PFSK-1 (cell line): Measurements from ENCODE around the gene GABBR2.

Experiments
- FOXP2 ChIP-seq: optimal IDR thresholded peaks from 2 replicates; pipeline ENCODE3; 2011; ENCODE audit warnings: borderline replicate concordance, control low read depth, inconsistent platforms; ENCODE audit not compliant: insufficient read depth; ENCODE audit errors: extremely low read length, extremely low read depth
- POLR2AphosphoS5 ChIP-seq: IDR thresholded peaks from 2 replicates; pipeline ENCODE4 v1.6.1; 2012; ENCODE audit warnings: low read depth, mild to moderate bottlenecking, control low read depth, low read length, moderate library complexity
- REST ChIP-seq, 2 experiments: IDR thresholded peaks; 2 replicates each; pipeline versions ENCODE4 v1.6.1 to v1.8.0; 2011 to 2012; ENCODE audit warnings: low read depth in 2 of 2, low read length in 2 of 2, control low read depth in 1 of 2, inconsistent platforms in 1 of 2, mild to moderate bottlenecking in 1 of 2, moderate library complexity in 1 of 2; ENCODE audit not compliant: insufficient read depth in 1 of 2
- SIN3A ChIP-seq: IDR thresholded peaks from 2 replicates; pipeline ENCODE4 v1.6.1; 2012; ENCODE audit warnings: mild to moderate bottlenecking, low read length, moderate library complexity, borderline replicate concordance; ENCODE audit not compliant: insufficient read depth
- TAF1 ChIP-seq: IDR thresholded peaks from 2 replicates; pipeline ENCODE4 v1.6.1; 2012; ENCODE audit warnings: low read length, control low read depth, borderline replicate concordance; ENCODE audit not compliant: insufficient read depth

Gene GABBR2

DNA sequence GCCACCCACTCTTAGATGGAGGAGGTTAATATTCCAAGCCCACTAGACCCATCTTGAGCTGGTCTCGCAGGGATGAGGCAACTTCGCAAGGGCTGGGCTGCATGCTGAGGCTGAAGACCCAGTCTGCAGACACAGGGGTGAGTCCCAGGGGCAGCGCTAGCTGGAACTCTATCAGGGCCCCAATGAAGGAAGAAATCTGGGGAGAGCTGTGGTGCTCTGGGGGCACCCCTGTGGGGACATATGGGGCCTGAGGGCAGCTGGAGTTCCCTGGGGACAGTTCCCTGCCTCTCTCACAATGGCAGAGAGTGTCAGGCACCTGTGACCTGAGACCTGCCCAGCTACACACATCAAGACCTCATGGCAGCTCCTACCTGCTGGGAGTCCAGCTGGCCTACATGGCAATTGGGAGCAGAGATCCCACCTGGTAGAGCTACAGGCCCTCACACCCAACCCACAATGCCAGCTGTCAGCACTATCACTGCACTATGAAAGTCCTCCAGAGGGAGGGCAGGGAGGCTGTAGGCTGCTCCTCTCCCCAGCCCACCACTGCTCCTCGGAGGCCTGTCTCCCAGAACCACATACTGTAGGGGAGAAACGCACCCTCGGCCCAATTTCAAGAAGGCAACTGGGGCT is 202.2 kb downstream of the GABBR2 start:
- TF ChIP-seq SIN3A, result no peak
- no peak for TF ChIP-seq POLR2AphosphoS5
- no peak for TF ChIP-seq TAF1
- no peak for TF ChIP-seq FOXP2
- no peak for TF ChIP-seq REST (IDR thresholded peaks at IDR 0.05; ENCODE audit: insufficient read depth in 1 of 2, low read depth in 2 of 2, low read length in 2 of 2)

DNA sequence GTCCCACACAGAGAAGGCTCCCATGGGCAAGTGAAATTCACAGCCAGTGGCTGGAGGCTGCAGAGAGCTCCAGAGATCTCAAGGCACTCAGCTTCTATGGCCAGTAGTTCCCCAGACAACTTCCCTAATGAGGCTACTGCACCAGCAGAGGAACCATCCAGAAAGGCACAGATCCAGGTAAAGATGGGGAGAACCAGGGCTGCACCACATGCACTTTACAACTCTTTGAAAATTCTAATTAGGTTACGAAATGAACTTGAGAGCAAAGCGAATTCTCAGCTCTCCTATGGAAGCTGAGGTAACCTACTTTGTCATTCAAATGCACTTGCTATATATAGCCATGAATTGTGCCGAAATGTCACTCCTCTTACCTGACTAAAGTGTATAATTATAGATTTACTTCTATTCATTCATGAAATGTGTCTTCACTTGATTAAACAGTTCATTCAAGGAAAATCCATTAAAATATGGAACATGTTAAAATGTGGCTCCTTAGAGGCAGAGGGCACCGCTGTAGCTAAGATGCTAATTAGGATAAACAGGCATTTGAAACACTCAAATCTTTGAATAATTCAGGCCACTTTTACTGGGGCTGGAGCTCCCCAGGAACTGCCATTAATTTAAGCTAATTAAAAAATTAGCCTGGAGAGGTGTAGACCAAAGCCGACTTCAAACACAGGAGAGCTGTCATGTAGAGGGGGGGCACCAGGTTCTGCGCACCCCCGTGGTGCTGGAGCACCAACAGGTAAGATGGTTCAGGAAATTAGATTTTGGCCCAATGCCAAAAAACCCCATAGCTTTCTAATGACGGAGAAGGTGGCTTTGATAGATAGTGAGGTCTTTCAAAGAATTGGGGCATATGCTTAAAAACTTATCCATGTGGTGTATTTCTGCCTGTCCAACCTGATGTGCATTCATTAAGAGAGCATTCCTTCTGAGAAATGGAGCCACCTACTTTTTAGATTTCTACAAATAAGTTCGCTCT is 204.1 kb downstream of the GABBR2 start:
- TF ChIP-seq REST (IDR thresholded peaks at IDR 0.05; ENCODE audit: insufficient read depth in 1 of 2, low read depth in 2 of 2, low read length in 2 of 2), result no peak
- TF ChIP-seq SIN3A, result no peak
- TF ChIP-seq POLR2AphosphoS5, result no peak
- no peak for TF ChIP-seq TAF1
- no peak for TF ChIP-seq FOXP2

DNA sequence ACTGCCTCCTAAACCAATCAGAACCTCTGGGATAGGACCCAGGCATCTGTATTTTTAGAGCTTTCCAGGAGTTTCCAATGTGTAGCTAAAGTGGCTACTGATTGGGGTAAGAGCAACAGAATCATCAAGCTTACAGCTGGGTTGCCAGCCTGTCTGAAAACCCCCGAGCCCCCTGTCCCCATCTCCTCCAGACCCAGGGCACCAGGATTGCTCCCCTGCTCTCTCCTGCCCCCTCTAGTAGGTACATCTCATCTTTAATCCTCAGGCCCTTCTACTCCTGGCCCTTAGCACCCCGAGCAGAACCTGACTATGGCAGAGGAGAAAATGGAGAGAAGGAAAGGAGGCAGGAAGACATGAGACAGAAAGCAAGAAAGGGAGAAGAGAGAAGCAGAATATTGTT is 204.9 kb downstream of the GABBR2 start:
- TF ChIP-seq REST (IDR thresholded peaks at IDR 0.05; ENCODE audit: insufficient read depth in 1 of 2, low read depth in 2 of 2, low read length in 2 of 2) (no peak), FOXP2 (no peak), SIN3A (no peak), TAF1 (no peak), POLR2AphosphoS5 (no peak)

- TF ChIP-seq REST (IDR thresholded peaks at IDR 0.05; ENCODE audit: insufficient read depth in 1 of 2, low read depth in 2 of 2, low read length in 2 of 2), result no peak
- no peak for TF ChIP-seq FOXP2
- no peak for TF ChIP-seq POLR2AphosphoS5
- TF ChIP-seq TAF1, result no peak
- TF ChIP-seq SIN3A, result no peak
Observed at GRCh38 chr9:98502976-98503325, 205.8 kb downstream of the GABBR2 start.
